GM19043 (cell line): ENCODE results near the gene RBM3.

Experiments
- ATAC-seq: cut with Tn5 transposase; IDR thresholded peaks from one replicate; pipeline ENCODE4 v1.9.1; 2021; ENCODE audit warnings: low read depth; ENCODE audit not compliant: unreplicated experiment

RBM3 gene

DNA sequence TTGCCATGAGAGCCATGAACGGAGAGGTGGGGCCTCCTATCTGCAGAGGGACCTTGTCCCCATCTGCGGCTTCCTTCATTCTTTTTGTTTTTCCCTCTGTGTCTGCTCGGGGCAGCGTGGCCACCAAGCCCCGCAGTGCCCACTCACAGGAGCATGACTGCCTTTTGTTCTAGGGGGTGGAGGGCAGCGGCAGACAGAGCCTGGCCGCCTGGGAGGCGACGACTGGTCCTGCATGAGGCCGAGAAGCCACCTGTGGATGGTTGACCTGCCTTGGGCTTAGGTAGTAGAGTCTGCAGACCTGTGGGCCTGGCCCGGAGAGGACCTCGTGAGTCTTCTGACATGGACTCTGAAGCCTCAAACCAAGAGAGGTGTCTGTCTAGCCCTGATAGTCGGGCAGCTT, 1.4 kb downstream of the RBM3 start:
- no peak for ATAC-seq

DNA sequence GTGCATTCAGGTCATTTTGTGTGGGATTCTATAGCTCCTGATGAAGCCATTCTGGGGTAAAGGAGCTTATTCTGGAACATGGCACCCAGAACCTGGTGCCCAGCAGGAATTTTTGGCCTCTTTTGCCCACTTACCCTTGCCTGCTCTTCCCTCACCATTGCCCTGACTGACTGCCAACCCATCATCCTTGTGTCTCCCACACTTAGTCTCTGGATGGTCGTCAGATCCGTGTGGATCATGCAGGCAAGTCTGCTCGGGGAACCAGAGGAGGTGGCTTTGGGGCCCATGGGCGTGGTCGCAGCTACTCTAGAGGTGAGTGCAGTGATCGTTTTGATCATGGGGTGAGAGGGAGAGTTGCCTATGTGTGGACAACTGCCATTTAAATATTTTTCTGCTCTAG, 1.8 kb downstream of the RBM3 start:
- no peak for ATAC-seq

GRCh38 chrX:48578661-48579128, 4.4 kb downstream of the RBM3 start:
- ATAC-seq, result no peak

- no peak for ATAC-seq
Measured at GRCh38 chrX:48579259-48579658, 5.0 kb downstream of the RBM3 start.

GRCh38 chrX:48580662-48581061, 6.4 kb downstream of the RBM3 start:
- no peak for ATAC-seq

GRCh38 chrX:48584698-48585097, 10.4 kb downstream of the RBM3 start:
- no peak for ATAC-seq

DNA sequence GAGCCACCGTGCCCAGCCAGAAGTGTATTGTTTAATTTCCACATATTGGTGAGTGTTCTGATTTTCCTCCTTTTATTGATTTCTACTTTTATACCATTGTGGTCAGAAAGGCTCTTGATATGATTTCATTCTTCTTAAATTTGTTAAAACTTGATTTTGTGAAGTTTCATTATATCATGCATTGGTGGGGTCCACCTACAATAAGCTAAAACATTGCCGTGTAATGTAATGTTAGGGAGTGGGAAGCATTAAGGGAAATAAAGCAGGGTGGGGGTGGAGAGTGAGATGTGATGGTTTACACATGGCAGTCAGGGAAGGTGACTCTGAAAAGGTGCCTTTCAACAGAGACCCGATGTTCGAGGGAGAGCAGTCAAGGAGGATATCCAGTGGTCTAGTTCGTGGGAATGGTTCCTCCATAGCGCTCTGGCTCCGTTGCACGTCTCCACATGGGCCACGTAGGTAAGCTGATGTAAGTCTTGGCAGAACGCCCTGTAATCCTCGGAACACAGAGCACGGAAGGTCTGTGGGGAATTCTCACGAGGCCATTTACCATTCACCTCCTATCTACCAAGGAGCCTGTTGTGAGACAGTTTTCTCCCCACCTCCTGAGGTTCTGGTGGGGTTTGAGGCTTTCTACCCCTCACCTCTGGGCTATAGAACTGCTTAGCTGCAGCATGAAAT, 15.3 kb downstream of the RBM3 start:
- ATAC-seq, result no peak

GRCh38 chrX:48590203-48591103, 16.2 kb downstream of the RBM3 start:
- ATAC-seq, result no peak

- ATAC-seq, result no peak
Measured at GRCh38 chrX:48591255-48591791, 17.0 kb downstream of the RBM3 start.

- no peak for ATAC-seq
Measured at GRCh38 chrX:48592971-48593370, 18.7 kb downstream of the RBM3 start.

GRCh38 chrX:48595929-48596328, 21.6 kb downstream of the RBM3 start:
- ATAC-seq, result no peak

GRCh38 chrX:48597353-48598264, 23.3 kb downstream of the RBM3 start, which contains the start of gene WDR13:
Gene WDR13 (plus strand): TSS chrX:48597492. CDS start chrX:48597997, 505 bp downstream.
- ATAC-seq, result peak; percentile 56

DNA sequence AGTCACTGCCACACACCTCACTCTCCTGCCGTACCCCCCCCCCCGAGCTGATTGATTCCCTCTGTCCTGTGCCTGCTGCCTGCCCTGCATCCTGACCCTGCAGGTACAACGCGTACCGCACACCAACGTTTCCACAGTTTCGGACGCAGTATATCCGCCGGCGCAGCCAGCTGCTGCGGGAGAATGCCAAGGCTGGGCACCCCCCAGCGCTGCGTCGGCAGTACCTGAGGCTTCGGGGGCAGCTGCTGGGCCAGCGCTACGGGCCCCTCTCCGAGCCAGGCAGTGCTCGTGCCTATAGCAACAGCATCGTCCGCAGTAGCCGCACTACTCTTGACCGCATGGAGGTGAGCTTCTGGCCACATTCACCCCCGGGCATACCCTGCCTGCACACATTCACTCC, 24.3 kb downstream of the RBM3 start:
- ATAC-seq, result no peak

- ATAC-seq, result no peak
Measured at GRCh38 chrX:48599341-48599740, 25.1 kb downstream of the RBM3 start.

GRCh38 chrX:48600226-48600625, 25.9 kb downstream of the RBM3 start:
- no peak for ATAC-seq

DNA sequence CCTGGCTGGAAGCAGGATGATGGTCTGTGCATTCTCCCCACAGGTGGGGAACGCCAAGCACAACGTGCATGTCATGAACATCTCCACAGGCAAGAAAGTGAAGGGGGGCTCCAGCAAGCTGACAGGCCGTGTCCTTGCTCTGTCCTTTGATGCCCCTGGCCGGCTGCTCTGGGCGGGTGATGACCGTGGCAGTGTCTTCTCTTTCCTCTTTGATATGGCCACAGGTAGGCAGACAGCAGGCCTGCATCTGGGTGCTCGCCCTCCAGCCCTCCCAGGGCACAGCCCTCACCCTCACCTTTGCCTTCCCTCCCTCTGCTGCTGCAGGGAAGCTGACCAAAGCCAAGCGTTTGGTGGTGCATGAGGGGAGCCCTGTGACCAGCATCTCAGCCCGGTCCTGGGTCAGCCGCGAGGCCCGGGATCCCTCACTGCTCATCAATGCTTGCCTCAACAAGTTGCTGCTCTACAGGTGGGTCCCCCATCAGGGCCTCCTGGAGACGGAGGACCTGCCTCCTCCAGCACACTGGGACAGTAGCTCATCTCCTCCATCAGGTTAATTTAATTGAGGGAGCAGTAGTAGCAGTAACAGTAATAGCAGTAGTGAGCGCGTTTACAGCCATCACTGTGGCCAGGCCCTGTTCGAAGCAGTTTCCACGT, 27.6 kb downstream of the RBM3 start:
- ATAC-seq, result no peak

DNA sequence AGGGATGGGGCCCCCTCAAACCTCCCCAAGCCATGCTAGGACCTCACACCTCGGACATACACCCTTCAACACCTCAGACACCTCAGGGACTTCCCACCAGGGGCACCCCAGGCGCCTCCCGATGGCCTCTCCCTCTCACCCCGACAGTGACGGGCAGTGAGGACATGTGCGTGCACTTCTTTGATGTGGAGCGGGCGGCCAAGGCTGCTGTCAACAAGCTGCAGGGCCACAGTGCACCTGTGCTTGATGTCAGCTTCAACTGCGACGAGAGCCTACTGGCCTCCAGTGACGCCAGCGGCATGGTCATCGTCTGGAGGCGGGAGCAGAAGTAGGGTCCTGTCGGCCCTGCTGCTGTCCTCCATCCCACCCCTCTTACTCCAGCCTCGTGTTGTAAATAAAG, 30.4 kb downstream of the RBM3 start:
- no peak for ATAC-seq

- ATAC-seq, result no peak
Measured at GRCh38 chrX:48606091-48606490, 31.8 kb downstream of the RBM3 start.

- no peak for ATAC-seq
Measured at GRCh38 chrX:48611703-48612102, 37.4 kb downstream of the RBM3 start.
